H1 (cell line): Measurements from ENCODE around the gene BORCS6. TPM values are rescaled to one million over a fixed set of nuclear protein-coding genes. Genes with fewer than 3 reads are reported as not detected.
A peak's percentile ranks its signal among the peaks of the same experiment; 100 is the strongest.

ENCODE experiments used
- CTCF ChIA-PET: fragments of 300-600 bp; sonication (Branson Sonifier 250); formaldehyde crosslinking; loops from one replicate; lab custom pipeline; 2021; ENCODE audit not compliant: partially characterized antibody; lab: Charles Lee
- POLR2A ChIA-PET: fragments of 300-600 bp; sonication (Branson Sonifier 250); formaldehyde crosslinking; loops from one replicate; lab custom pipeline; 2021; ENCODE audit warnings: inconsistent platforms; ENCODE audit not compliant: partially characterized antibody; lab: Charles Lee
- DNase-seq, 2 experiments: peaks; one replicate each; pipeline versions ENCODE4 v3.0.0 to v3.0.0-alpha.2; 2010 to 2022; ENCODE audit warnings: low spot score in 2 of 2, low read depth in 1 of 2, mixed read lengths in 1 of 2
- FAIRE-seq: peaks from 2 replicates; lab custom pipeline; 2011; peaks lifted over from hg19 to GRCh38; lab: Jason Lieb, UNC
- H2AFZ ChIP-seq: 2 replicates; pipeline ENCODE4 v1.8.1; 2012; ENCODE audit warnings: low read length, inconsistent platforms
- H2AK5ac ChIP-seq: 2 replicates; pipeline ENCODE4 v1.6.1; 2013; ENCODE audit warnings: low read depth, low read length
- H2BK120ac ChIP-seq: replicated peaks from 2 replicates; pipeline ENCODE3; 2013; ENCODE audit warnings: low read depth, low read length, inconsistent platforms
- H2BK12ac ChIP-seq: 2 replicates; pipeline ENCODE4 v1.6.1; 2013; ENCODE audit warnings: low read depth, low read length
- H2BK15ac ChIP-seq: 2 replicates; pipeline ENCODE4 v1.6.1; 2013; ENCODE audit warnings: low read length
- H2BK20ac ChIP-seq: 2 replicates; pipeline ENCODE4 v1.6.1; 2013; ENCODE audit warnings: low read length
- H2BK5ac ChIP-seq: 2 replicates; pipeline ENCODE4 v1.6.1; 2013; ENCODE audit warnings: low read depth, low read length
- H3K14ac ChIP-seq: 2 replicates; pipeline ENCODE4 v1.6.1; 2013; ENCODE audit warnings: inconsistent platforms; ENCODE audit not compliant: insufficient read length
- H3K18ac ChIP-seq: 2 replicates; pipeline ENCODE4 v1.6.1; 2013; ENCODE audit warnings: low read length; ENCODE audit errors: extremely low read depth
- H3K23ac ChIP-seq: 2 replicates; pipeline ENCODE4 v1.6.1; 2013; ENCODE audit warnings: inconsistent platforms; ENCODE audit not compliant: insufficient read length
- H3K23me2 ChIP-seq: 2 replicates; pipeline ENCODE4 v1.6.1; 2013; ENCODE audit warnings: low read depth, low read length
- H3K27ac ChIP-seq: 2 replicates; pipeline ENCODE4 v1.6.1; 2011; ENCODE audit warnings: low read depth, low read length, inconsistent platforms
- H3K27me3 ChIP-seq, 4 experiments: replicated peaks in 1 of 4; 1 replicate in 1 of 4; 2 replicates in 3 of 4; pipeline versions ENCODE4 v1.6.1 to v1.8.1; 2011 to 2013; ENCODE audit warnings: low read length in 3 of 4, mild to moderate bottlenecking in 3 of 4, inconsistent platforms in 2 of 4, mixed read lengths in 2 of 4, moderate library complexity in 1 of 4; ENCODE audit not compliant: control insufficient read depth in 3 of 4, insufficient read depth in 3 of 4; ENCODE audit errors: extremely low read depth in 1 of 4
- H3K36me3 ChIP-seq, 4 experiments: 2 replicates each; pipeline versions ENCODE4 v1.6.1 to v1.8.1; 2011 to 2013; ENCODE audit warnings: mild to moderate bottlenecking in 4 of 4, low read length in 3 of 4, moderate library complexity in 2 of 4, control low read depth in 1 of 4, inconsistent platforms in 1 of 4; ENCODE audit not compliant: insufficient read depth in 4 of 4, control insufficient read depth in 2 of 4
- H3K4ac ChIP-seq: replicated peaks from 2 replicates; pipeline ENCODE3; 2013; ENCODE audit warnings: low read length, low read depth, mixed read lengths, inconsistent platforms; ENCODE audit not compliant: insufficient read length
- H3K4me1 ChIP-seq, 4 experiments: replicated peaks in 1 of 4; 1 replicate in 1 of 4; 2 replicates in 3 of 4; pipeline versions ENCODE4 v1.6.1 to v1.8.1; 2011 to 2013; ENCODE audit warnings: low read length in 3 of 4, inconsistent platforms in 2 of 4, mixed read lengths in 1 of 4; ENCODE audit not compliant: insufficient read depth in 4 of 4, control insufficient read depth in 3 of 4
- H3K4me2 ChIP-seq, 2 experiments: 2 replicates each; pipeline versions ENCODE4 v1.6.1 to v1.8.1; 2011 to 2013; ENCODE audit warnings: low read depth in 2 of 2, low read length in 2 of 2, control low read depth in 1 of 2, inconsistent platforms in 1 of 2, mild to moderate bottlenecking in 1 of 2; ENCODE audit not compliant: insufficient read depth in 1 of 2
- H3K4me3 ChIP-seq, 4 experiments: fragments of 200-600, 300-600 bp in 1 of 4; sonication (generic), shearing (Covaris generic), sonication (Bioruptor Twin) in 1 of 4; 2 replicates each; pipeline versions ENCODE4 v1.5.1 to v1.8.1; 2011 to 2016; ENCODE audit warnings: low read length in 4 of 4, low read depth in 3 of 4, control low read depth in 2 of 4, inconsistent platforms in 2 of 4, mild to moderate bottlenecking in 2 of 4, mixed read lengths in 1 of 4, moderate library complexity in 1 of 4; ENCODE audit not compliant: insufficient read depth in 2 of 4; ENCODE audit errors: extremely low read depth in 1 of 4
- H3K56ac ChIP-seq: replicated peaks from 2 replicates; pipeline ENCODE3; 2013; ENCODE audit warnings: low read depth, mild to moderate bottlenecking, mixed read lengths, low read length, inconsistent platforms; ENCODE audit not compliant: insufficient read length
- H3K79me1 ChIP-seq: 2 replicates; pipeline ENCODE4 v1.6.1; 2013; ENCODE audit warnings: low read depth, low read length, control low read depth
- H3K79me2 ChIP-seq, 2 experiments: 2 replicates each; pipeline versions ENCODE4 v1.6.1 to v1.8.1; 2012 to 2013; ENCODE audit warnings: low read length in 2 of 2, mild to moderate bottlenecking in 2 of 2, inconsistent platforms in 1 of 2; ENCODE audit not compliant: insufficient read depth in 2 of 2, control insufficient read depth in 1 of 2
- H3K9ac ChIP-seq, 4 experiments: replicated peaks in 1 of 4; 1 replicate in 1 of 4; 2 replicates in 3 of 4; pipeline versions ENCODE4 v1.6.1 to v1.8.1; 2011 to 2013; ENCODE audit warnings: low read depth in 3 of 4, low read length in 3 of 4, control low read depth in 2 of 4, mild to moderate bottlenecking in 2 of 4, moderate library complexity in 2 of 4, inconsistent platforms in 1 of 4; ENCODE audit errors: extremely low read depth in 1 of 4
- H3K9me3 ChIP-seq, 2 experiments: 2 replicates each; pipeline versions ENCODE4 v1.6.1 to v1.8.1; 2012 to 2013; ENCODE audit warnings: mild to moderate bottlenecking in 2 of 2, moderate library complexity in 2 of 2, control low read depth in 1 of 2, inconsistent platforms in 1 of 2, low read depth in 1 of 2, low read length in 1 of 2, mixed read lengths in 1 of 2; ENCODE audit not compliant: insufficient read depth in 2 of 2
- H4K20me1 ChIP-seq, 2 experiments: replicated peaks in 1 of 2; 2 replicates each; pipeline versions ENCODE3 to v1.8.1; 2011 to 2013; ENCODE audit warnings: inconsistent platforms in 2 of 2, low read length in 2 of 2, mild to moderate bottlenecking in 1 of 2; ENCODE audit not compliant: insufficient read depth in 2 of 2, control insufficient read depth in 1 of 2
- H4K5ac ChIP-seq: 2 replicates; pipeline ENCODE4 v1.6.1; 2013; ENCODE audit warnings: low read length, low read depth, mixed read lengths, inconsistent platforms; ENCODE audit not compliant: insufficient read length
- H4K8ac ChIP-seq: 2 replicates; pipeline ENCODE4 v1.8.0; 2013; ENCODE audit warnings: mild to moderate bottlenecking, moderate library complexity, low read length, inconsistent platforms; ENCODE audit not compliant: insufficient read depth; ENCODE audit errors: extremely low read depth
- H4K91ac ChIP-seq: replicated peaks from 2 replicates; pipeline ENCODE3; 2013; ENCODE audit warnings: low read length, mixed read lengths, inconsistent platforms; ENCODE audit not compliant: insufficient read length
- BCL11A ChIP-seq, 2 experiments: IDR thresholded peaks; one replicate each; pipeline ENCODE4 v1.6.1; 2011; ENCODE audit warnings: low read depth in 2 of 2, low read length in 2 of 2, mild to moderate bottlenecking in 2 of 2
- BRCA1 ChIP-seq: IDR thresholded peaks from 2 replicates; pipeline ENCODE4 v1.6.1; 2012; ENCODE audit warnings: low read depth, low read length, improper control_type of control experiment
- CHD2 ChIP-seq: IDR thresholded peaks from 2 replicates; pipeline ENCODE4 v1.6.1; 2012; ENCODE audit warnings: low read length, improper control_type of control experiment
- CTBP2 ChIP-seq: IDR thresholded peaks from 2 replicates; pipeline ENCODE4 v1.7.0; 2011; ENCODE audit warnings: borderline replicate concordance, mild to moderate bottlenecking, moderate library complexity, mixed read lengths, low read length; ENCODE audit not compliant: insufficient read depth, insufficient read length
- E2F6 ChIP-seq: IDR thresholded peaks from 2 replicates; pipeline ENCODE4 v1.6.1; 2012; ENCODE audit warnings: inconsistent platforms
- JUND ChIP-seq: IDR thresholded peaks from 2 replicates; pipeline ENCODE4 v1.6.1; 2011; ENCODE audit warnings: mild to moderate bottlenecking, improper control_type of control experiment, low read length
- KDM1A ChIP-seq: fragments of 200-600, 300-600 bp; sonication (generic); IDR thresholded peaks from 2 replicates; pipeline ENCODE4 v1.7.1; 2016; ENCODE audit warnings: mild to moderate bottlenecking, low read length, borderline replicate concordance
- NANOG ChIP-seq: IDR thresholded peaks from 2 replicates; pipeline ENCODE4 v1.6.1; 2011; ENCODE audit warnings: low read length, low read depth, mild to moderate bottlenecking, inconsistent platforms; ENCODE audit not compliant: insufficient read depth, poor library complexity, severe bottlenecking
- RBBP5 ChIP-seq: IDR thresholded peaks from 2 replicates; pipeline ENCODE4 v1.7.1; 2012; ENCODE audit warnings: low read depth, mild to moderate bottlenecking, inconsistent platforms, low read length, moderate library complexity, borderline replicate concordance
- TAF7 ChIP-seq: optimal IDR thresholded peaks from 2 replicates; pipeline ENCODE3; 2011; ENCODE audit warnings: low read depth, mild to moderate bottlenecking, inconsistent platforms, low read length, moderate library complexity, borderline replicate concordance
- WGBS, 2 experiments: shearing (Covaris generic) in 1 of 2; methylation state at CpG; one replicate each; pipeline versions ENCODE4 v1.1.6 to v1.1.7; 2013 to 2015; ENCODE audit warnings: low lambda C conversion rate in 2 of 2, mixed read lengths in 2 of 2, inconsistent platforms in 1 of 2, low coverage in 1 of 2, missing lambda C conversion rate in 1 of 2; ENCODE audit not compliant: insufficient replicate concordance in 2 of 2, insufficient coverage in 1 of 2, insufficient read length in 1 of 2; ENCODE audit errors: extremely low coverage in 1 of 2, missing lambda C conversion rate in 1 of 2; 5-methylcytosine and 5-hydroxymethylcytosine counted together
- polyA plus RNA-seq, 7 experiments: library from polyadenylated mRNA; depleted of rRNA in 3 of 7; stranded (reverse) in 5 of 7; unstranded in 2 of 7; fragments of >200 nt in 5 of 7; fragments of 200-250 nt in 2 of 7; gene quantifications; 1 replicate in 5 of 7; 2 replicates in 1 of 7; 4 replicates in 1 of 7; pipeline versions ENCODE4 v1.2.1 to v1.2.3, GENCODE V29; 2011 to 2013; ENCODE audit warnings: missing spikeins in 2 of 7, mixed read lengths in 2 of 7
- total RNA-seq: library from RNA; stranded (reverse); fragmentation: NEBNext Ultra II Directional; extraction: Animal tissue kit (Norgen Biotek cat#: 25700); gene quantifications from 2 replicates; pipeline ENCODE4 v1.2.1, GENCODE V29; 2021

Gene BORCS6
- total and polyA plus RNA-seq, 2 of the 8 experiments (the other 6 are each of a cell fraction or from before 2014, with no cell fraction given): 3.3 to 3.6 TPM

GRCh38 chr17:8151120-8151640 lies 38.8 kb downstream of the BORCS6 start:
- no peak overlapping the region for H2BK120ac ChIP-seq
- H3K79me2 ChIP-seq: peaks cover 0 to 5% of the 10 kb centered on the region in 2 experiments; a peak in 1 of 4 replicates
- no peak overlapping the region for H3K27ac ChIP-seq
- no peak overlapping the region for H3K23ac ChIP-seq
- no peak overlapping the region for H4K91ac ChIP-seq
- ChIA-PET CTCF (interaction anchor here (0.6 to 2.2 kb wide), 2 partner anchors 10 to 19 kb away, joined by 3 to 10 read pairs; no protein-coding TSS in a partner anchor), POLR2A (interaction anchor here (0.6 to 6.4 kb wide), 10 partner anchors 9 to 77 kb away, joined by 3 to 62 read pairs (median 4); partner anchors contain the start of genes ALOXE3 and BORCS6)
- peak overlapping the region; percentile 9; the same call in 1 of the 2 replicates for H2BK12ac ChIP-seq
- no peak overlapping the region for H2AK5ac ChIP-seq
- peak overlapping the region; percentile 60; the same call in 1 of the 2 replicates for H3K18ac ChIP-seq
- H2BK5ac ChIP-seq: no peak overlapping the region
- no peak overlapping the region for H4K8ac ChIP-seq
- H2AFZ ChIP-seq: no peak overlapping the region
- no peak overlapping the region for H3K4ac ChIP-seq
- H2BK20ac ChIP-seq: no peak overlapping the region
- no peak for FAIRE-seq
- no peak overlapping the region for H3K56ac ChIP-seq
- peak overlapping the region; percentile 79 to 93 (median 84) for H3K4me3 ChIP-seq
- no peak overlapping the region for H2BK15ac ChIP-seq
- H3K9ac ChIP-seq: peak overlapping the region in 3 of 4 experiments; percentile 43 to 92 (median 68); a peak in 6 of 7 replicates
- H3K36me3 ChIP-seq: peaks cover 13 to 33% (median 24%) of the 10 kb centered on the region in 4 experiments; a peak in 7 of 8 replicates
- peaks cover 1 to 24% of the 10 kb centered on the region in 2 experiments for H4K20me1 ChIP-seq
- H4K5ac ChIP-seq: no peak overlapping the region
- peaks cover 7% of the 10 kb centered on the region; the same call in 1 of the 2 replicates for H3K79me1 ChIP-seq
- peak overlapping the region; percentile 100 for H3K4me2 ChIP-seq
- H3K14ac ChIP-seq: no peak overlapping the region
- no peaks in the 10 kb centered on the region for H3K9me3 ChIP-seq
- DNase-seq: peak in 1 of 2 experiments; percentile 81
- H3K23me2 ChIP-seq: peaks cover 17% of the 10 kb centered on the region
- H3K4me1 ChIP-seq: peaks cover 12 to 31% (median 19%) of the 10 kb centered on the region in 4 experiments
- no peaks in the 10 kb centered on the region for H3K27me3 ChIP-seq
- 2% methylated on average over 37 of the region's 38 CpGs; no CpG with 5 or more reads in 1 of the 2 experiments for WGBS, 2 experiments
- TF ChIP-seq NANOG (no peak), BCL11A (IDR thresholded peaks at IDR 0.05; ENCODE audit: low read depth in 2 of 2, low read length in 2 of 2) (no peak), RBBP5 (peak; percentile 4; the same call in 1 of the 2 replicates), E2F6 (no peak), BRCA1 (no peak), JUND (peak; percentile 12; the same call in 1 of the 2 replicates), CTBP2 (no peak), CHD2 (no peak), KDM1A (no peak), TAF7 (no peak)
